Placental epithelial cell (primary cell): ENCODE results near the gene PPP1R13B. TPM values are rescaled to one million over a fixed set of nuclear protein-coding genes. Genes with fewer than 3 reads are reported as not detected.

ENCODE experiments used
- small RNA-seq: library from RNA; depleted of rRNA; stranded (forward); fragments of <200 nt; gene quantifications from one replicate; pipeline ENCODE3, GENCODE V24; 2012
- total RNA-seq: library from RNA; depleted of rRNA; stranded (reverse); fragments of >200 nt; gene quantifications from 2 replicates; pipeline ENCODE4 v1.2.3, GENCODE V29; 2012

Gene PPP1R13B, protein sequence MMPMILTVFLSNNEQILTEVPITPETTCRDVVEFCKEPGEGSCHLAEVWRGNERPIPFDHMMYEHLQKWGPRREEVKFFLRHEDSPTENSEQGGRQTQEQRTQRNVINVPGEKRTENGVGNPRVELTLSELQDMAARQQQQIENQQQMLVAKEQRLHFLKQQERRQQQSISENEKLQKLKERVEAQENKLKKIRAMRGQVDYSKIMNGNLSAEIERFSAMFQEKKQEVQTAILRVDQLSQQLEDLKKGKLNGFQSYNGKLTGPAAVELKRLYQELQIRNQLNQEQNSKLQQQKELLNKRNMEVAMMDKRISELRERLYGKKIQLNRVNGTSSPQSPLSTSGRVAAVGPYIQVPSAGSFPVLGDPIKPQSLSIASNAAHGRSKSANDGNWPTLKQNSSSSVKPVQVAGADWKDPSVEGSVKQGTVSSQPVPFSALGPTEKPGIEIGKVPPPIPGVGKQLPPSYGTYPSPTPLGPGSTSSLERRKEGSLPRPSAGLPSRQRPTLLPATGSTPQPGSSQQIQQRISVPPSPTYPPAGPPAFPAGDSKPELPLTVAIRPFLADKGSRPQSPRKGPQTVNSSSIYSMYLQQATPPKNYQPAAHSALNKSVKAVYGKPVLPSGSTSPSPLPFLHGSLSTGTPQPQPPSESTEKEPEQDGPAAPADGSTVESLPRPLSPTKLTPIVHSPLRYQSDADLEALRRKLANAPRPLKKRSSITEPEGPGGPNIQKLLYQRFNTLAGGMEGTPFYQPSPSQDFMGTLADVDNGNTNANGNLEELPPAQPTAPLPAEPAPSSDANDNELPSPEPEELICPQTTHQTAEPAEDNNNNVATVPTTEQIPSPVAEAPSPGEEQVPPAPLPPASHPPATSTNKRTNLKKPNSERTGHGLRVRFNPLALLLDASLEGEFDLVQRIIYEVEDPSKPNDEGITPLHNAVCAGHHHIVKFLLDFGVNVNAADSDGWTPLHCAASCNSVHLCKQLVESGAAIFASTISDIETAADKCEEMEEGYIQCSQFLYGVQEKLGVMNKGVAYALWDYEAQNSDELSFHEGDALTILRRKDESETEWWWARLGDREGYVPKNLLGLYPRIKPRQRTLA
- 25.1 and 34.5 TPM in 2 replicates for total RNA-seq

DNA sequence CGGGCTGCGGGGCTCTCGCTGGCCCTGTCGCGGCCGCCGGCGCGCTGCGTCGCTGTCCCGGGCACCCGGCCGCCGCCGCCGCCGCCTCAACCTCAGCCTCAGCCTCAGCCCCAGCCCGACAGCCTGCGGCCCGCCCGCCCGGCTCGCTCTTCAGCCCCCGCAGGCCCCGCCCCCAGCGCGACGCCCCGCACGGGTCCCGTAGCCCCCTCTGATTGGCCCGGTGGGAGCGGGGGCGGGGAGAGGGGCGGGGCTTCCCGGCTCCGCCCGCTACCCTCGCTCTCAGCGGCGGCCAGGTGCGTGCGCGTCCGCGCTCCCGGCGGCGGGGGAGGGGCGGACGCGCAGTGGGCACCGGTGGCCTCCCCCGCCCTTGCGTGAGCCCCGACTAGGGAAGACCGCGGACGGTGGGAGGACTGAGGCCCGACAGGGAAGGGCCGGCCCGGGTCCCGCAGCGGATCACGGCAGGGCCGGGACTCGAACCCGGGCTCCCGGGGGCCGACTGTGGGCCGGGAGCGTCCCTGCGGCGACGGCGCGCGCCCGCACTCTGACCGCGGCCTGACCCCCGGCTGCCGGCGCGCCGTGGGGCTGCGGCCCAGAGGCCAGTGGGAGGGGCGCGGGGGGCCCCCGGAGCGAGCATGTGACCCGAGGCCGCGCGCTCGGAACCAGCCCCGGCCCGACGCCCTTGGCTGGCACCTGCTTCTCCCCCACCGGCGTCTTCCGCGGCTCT, at the start of gene PPP1R13B:
Gene PPP1R13B (minus strand): TSS at position 125 of the 724 bp plus-strand sequence. CDS start 268 bp downstream, outside the sequence.

DNA sequence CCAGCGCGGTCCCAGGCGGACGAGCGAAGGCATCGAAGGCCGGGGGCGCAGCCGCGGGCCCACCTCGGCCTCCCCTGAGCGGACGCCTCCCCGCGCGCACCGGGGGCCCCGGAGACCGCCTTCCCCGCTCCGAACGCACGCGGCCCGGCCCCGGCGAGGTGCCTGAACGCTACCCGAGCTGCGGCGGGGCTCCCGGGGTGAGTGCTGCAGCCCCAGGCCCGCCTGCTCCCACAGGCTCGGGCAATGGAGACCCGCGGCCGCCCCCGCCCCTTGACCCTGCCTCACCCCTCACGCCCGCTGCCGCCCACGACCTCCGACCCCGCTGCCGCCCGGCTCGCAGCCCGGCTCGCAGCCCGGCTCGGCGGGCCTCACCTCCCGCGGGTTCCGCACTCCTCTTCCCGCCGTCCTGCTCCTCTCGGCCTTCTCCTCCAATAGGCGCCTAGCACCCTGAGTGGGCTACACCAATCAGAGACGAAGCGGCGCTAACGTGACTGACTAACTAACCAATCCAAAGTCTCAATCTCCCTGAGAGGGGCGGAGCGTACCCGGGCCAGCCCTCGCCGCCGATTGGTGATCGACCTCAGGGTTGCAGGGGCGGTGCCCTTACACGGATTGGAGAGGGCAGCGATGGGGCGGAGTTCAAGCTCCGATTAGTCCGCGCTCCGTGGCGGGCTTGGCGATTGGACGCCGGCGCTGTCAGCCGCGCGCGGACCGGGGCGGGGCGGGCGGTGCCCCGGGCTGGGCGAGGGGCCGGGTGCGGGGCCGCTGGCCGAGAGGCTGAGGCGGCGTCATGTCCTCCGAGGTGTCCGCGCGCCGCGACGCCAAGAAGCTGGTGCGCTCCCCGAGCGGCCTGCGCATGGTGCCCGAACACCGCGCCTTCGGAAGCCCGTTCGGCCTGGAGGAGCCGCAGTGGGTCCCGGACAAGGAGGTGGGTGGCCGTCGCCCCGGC, 132.0 kb downstream of the PPP1R13B start, which contains the start of the genes XRCC3 and ZFYVE21:
Gene XRCC3 (minus strand): TSS at position 400 of the 949 bp plus-strand sequence. CDS start 4,364 bp downstream, outside the sequence.
Gene ZFYVE21 (plus strand): TSS at position 759 of the 949 bp plus-strand sequence. CDS start 32 bp downstream, at position 791.

Small RNAs within 50 kb of the gene (small RNA-seq; reads per million reads assigned to genes)
- not detected for gene RF00019
- 0.09 reads per million for gene RF00280

Other genes with a start within 250 kb of the PPP1R13B start
- gene KLC1, start 218.4 kb downstream of the PPP1R13B start, total RNA-seq = 172 and 240 TPM in 2 replicates
- gene XRCC3, start 132.1 kb downstream of the PPP1R13B start, total RNA-seq = 11.4 and 11.5 TPM in 2 replicates
- 75.8 and 104 TPM in 2 replicates for gene ZFYVE21, start 131.8 kb downstream of the PPP1R13B start, total RNA-seq
- gene TDRD9, start 80.9 kb upstream of the PPP1R13B start, total RNA-seq = 6.5 and 6.7 TPM in 2 replicates
- gene RD3L, start 95.0 kb upstream of the PPP1R13B start, total RNA-seq = not detected in 2 replicates
- gene ASPG, start 238.1 kb upstream of the PPP1R13B start, total RNA-seq = 0.22 and 0.79 TPM in 2 replicates